ENCODE measurements around the gene STARD4. TPM values are rescaled to one million over a fixed set of nuclear protein-coding genes. Genes with fewer than 3 reads are reported as not detected.

The STARD4 gene
- total RNA-seq, 4 donors from 2014 or later, result 0.49 to 2.7 (median 1.4) TPM

- no peak for ATAC-seq
- Histone ChIP-seq H3K36me3 (no peaks in the 10 kb centered on the region), H3K4me3 (no peak overlapping the region), H3K27ac (no peak overlapping the region), H3K9me3 (no peaks in the 10 kb centered on the region), H3K27me3 (no peaks in the 10 kb centered on the region), H3K4me1 (no peaks in the 10 kb centered on the region)
- TF ChIP-seq POLR2A (IDR thresholded peaks at IDR 0.05), result no peak
- TF ChIP-seq, protein P1, sequence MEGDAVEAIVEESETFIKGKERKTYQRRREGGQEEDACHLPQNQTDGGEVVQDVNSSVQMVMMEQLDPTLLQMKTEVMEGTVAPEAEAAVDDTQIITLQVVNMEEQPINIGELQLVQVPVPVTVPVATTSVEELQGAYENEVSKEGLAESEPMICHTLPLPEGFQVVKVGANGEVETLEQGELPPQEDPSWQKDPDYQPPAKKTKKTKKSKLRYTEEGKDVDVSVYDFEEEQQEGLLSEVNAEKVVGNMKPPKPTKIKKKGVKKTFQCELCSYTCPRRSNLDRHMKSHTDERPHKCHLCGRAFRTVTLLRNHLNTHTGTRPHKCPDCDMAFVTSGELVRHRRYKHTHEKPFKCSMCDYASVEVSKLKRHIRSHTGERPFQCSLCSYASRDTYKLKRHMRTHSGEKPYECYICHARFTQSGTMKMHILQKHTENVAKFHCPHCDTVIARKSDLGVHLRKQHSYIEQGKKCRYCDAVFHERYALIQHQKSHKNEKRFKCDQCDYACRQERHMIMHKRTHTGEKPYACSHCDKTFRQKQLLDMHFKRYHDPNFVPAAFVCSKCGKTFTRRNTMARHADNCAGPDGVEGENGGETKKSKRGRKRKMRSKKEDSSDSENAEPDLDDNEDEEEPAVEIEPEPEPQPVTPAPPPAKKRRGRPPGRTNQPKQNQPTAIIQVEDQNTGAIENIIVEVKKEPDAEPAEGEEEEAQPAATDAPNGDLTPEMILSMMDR (IDR thresholded peaks at IDR 0.05 in 4 of 5, conservative IDR thresholded peaks at IDR 0.05 in 1 of 5), result no peak
- in situ Hi-C loops (cut with MboI; ENCODE audit: low sequenced_read_pairs in 4 of 4) (no loop called here), intact Hi-C loops (cut with DNase I; ENCODE audit: low total_unique reads) (no loop called here)
- DNase-seq, result no peak
Measured at GRCh38 chr5:111493031-111493430, 19.3 kb downstream of the STARD4 start.

- TF ChIP-seq POLR2A (IDR thresholded peaks at IDR 0.05), result no peak
- TF ChIP-seq, protein P1 (IDR thresholded peaks at IDR 0.05 in 4 of 5, conservative IDR thresholded peaks at IDR 0.05 in 1 of 5), result no peak
Measured at GRCh38 chr5:111488353-111488752, 24.0 kb downstream of the STARD4 start.

GRCh38 chr5:111486926-111487325, 25.4 kb downstream of the STARD4 start:
- H3K4me3 ChIP-seq, result no peak overlapping the region
- intact Hi-C loops (cut with DNase I; ENCODE audit: low total_unique reads) (no loop called here), in situ Hi-C loops (cut with MboI; ENCODE audit: low sequenced_read_pairs in 4 of 4) (no loop called here)
- no peaks in the 10 kb centered on the region for H3K9me3 ChIP-seq
- TF ChIP-seq POLR2A (IDR thresholded peaks at IDR 0.05), result no peak
- TF ChIP-seq, protein P1 (IDR thresholded peaks at IDR 0.05 in 4 of 5, conservative IDR thresholded peaks at IDR 0.05 in 1 of 5), result no peak
- ATAC-seq (no peak), DNase-seq (no peak)
- H3K36me3 ChIP-seq, result no peaks in the 10 kb centered on the region
- H3K27ac ChIP-seq, result no peak overlapping the region
- no peaks in the 10 kb centered on the region for H3K4me1 ChIP-seq
- H3K27me3 ChIP-seq, result no peaks in the 10 kb centered on the region

More at GRCh38 chr5:111488353-111488752, 24.0 kb downstream of the STARD4 start:
- no peaks in the 10 kb centered on the region for H3K36me3 ChIP-seq
- ATAC-seq (no peak), DNase-seq (no peak)
- in situ Hi-C loops (cut with MboI; ENCODE audit: low sequenced_read_pairs in 4 of 4), result no loop called here
- intact Hi-C loops (cut with DNase I; ENCODE audit: low total_unique reads), result no loop called here
- no peaks in the 10 kb centered on the region for H3K4me1 ChIP-seq
- H3K27me3 ChIP-seq, result no peaks in the 10 kb centered on the region
- no peak overlapping the region for H3K4me3 ChIP-seq
- H3K9me3 ChIP-seq, result no peaks in the 10 kb centered on the region
- H3K27ac ChIP-seq, result no peak overlapping the region

- H3K27me3 ChIP-seq, result no peaks in the 10 kb centered on the region
- ATAC-seq (no peak), DNase-seq (no peak)
- no peak overlapping the region for H3K4me3 ChIP-seq
- TF ChIP-seq, protein P1 (IDR thresholded peaks at IDR 0.05 in 4 of 5, conservative IDR thresholded peaks at IDR 0.05 in 1 of 5), result no peak
- no peak for TF ChIP-seq POLR2A (IDR thresholded peaks at IDR 0.05)
- intact Hi-C loops (cut with DNase I; ENCODE audit: low total_unique reads) (no loop called here), in situ Hi-C loops (cut with MboI; ENCODE audit: low sequenced_read_pairs in 4 of 4) (no loop called here)
- no peaks in the 10 kb centered on the region for H3K4me1 ChIP-seq
- H3K36me3 ChIP-seq, result no peaks in the 10 kb centered on the region
- no peaks in the 10 kb centered on the region for H3K9me3 ChIP-seq
- H3K27ac ChIP-seq, result no peak overlapping the region
Measured at GRCh38 chr5:111486055-111486454, 26.3 kb downstream of the STARD4 start.

DNA sequence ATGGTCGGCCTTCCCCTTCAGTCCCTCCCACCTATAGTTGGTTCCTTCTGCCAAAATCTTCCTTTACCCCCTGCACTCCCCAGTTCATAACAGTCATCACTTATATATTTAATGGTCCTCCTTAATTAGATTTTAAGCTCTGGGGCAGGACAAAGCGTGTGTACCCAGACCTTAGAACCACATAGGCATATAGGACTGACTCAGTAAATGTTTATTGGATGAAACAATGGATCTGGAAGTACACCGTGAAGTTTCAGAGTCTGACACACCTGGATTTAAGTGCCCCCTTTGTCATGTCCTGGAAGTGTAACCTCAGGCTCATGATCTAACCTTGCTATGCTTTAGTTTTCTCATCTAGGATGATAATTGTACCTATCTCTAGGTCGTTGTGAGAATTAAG, 32.0 kb downstream of the STARD4 start:
- DNase-seq (no peak), ATAC-seq (no peak)
- no peaks in the 10 kb centered on the region for H3K9me3 ChIP-seq
- H3K4me3 ChIP-seq, result no peak overlapping the region
- intact Hi-C loops (cut with DNase I; ENCODE audit: low total_unique reads) (no loop called here), in situ Hi-C loops (cut with MboI; ENCODE audit: low sequenced_read_pairs in 4 of 4) (no loop called here)
- H3K27me3 ChIP-seq, result no peaks in the 10 kb centered on the region
- TF ChIP-seq POLR2A (IDR thresholded peaks at IDR 0.05), result no peak
- TF ChIP-seq, protein P1 (IDR thresholded peaks at IDR 0.05 in 4 of 5, conservative IDR thresholded peaks at IDR 0.05 in 1 of 5), result no peak
- H3K36me3 ChIP-seq, result no peaks in the 10 kb centered on the region
- no peaks in the 10 kb centered on the region for H3K4me1 ChIP-seq
- no peak overlapping the region for H3K27ac ChIP-seq

All from gastrocnemius medialis (tissue), 4 donors.